ENCODE results near the gene IFT43.

Gene IFT43

DNA sequence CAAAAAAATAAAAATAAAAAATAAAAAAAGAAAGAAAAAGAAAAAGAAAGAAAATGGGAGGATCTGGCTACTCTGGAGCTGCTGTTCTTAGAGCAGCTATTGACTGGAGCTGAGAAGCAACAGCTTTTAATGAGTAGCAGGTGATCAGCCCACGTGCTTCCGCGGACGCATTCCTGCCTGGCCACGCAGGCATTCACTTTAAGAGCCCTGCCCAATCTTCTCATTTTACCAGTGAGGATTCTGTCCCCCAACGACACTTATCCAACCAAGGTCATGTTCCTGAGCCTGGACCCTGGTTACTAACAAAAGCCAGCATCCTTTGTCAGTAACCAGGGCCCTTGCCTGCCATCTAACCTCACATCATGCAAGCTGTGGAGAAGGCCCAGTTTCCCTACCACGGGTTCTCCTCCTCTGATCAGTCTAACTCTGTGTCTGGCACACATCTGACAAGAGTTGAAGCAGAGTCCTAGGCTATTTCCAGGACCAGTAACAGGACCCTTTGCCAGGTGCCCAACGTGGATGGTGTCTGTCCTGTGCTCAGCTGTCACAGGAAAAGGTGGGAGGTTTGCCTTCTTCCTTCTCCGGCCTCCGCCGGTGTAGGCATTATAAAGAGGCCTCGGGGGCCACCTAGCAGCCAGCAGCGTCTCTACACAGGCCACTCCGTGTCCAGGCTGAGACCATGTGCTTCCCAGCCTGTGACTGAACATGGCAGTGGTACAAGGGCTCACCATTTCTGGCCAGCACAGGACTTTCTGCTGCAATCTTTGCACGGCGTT lies 105.2 kb downstream of the IFT43 start:
- Mint-ChIP-seq H3K27ac (no peak overlapping the region), H3K36me3 (ENCODE audit: low read depth) (no peaks in the 10 kb centered on the region), H3K27me3 (no peaks in the 10 kb centered on the region), H3K9me3 (no peaks in the 10 kb centered on the region), H3K4me3 (no peak overlapping the region), H3K4me1 (ENCODE audit: low read depth) (no peaks in the 10 kb centered on the region)

- no peaks in the 10 kb centered on the region for H3K9me3 Mint-ChIP-seq
- no peaks in the 10 kb centered on the region for H3K27me3 Mint-ChIP-seq
- no peaks in the 10 kb centered on the region for H3K36me3 Mint-ChIP-seq (ENCODE audit: low read depth)
- H3K4me1 Mint-ChIP-seq (ENCODE audit: low read depth) = no peaks in the 10 kb centered on the region
- H3K4me3 Mint-ChIP-seq = no peak overlapping the region
- no peak overlapping the region for H3K27ac Mint-ChIP-seq
Measured at GRCh38 chr14:76093077-76093476, 107.5 kb downstream of the IFT43 start.

GRCh38 chr14:76096257-76096656 lies 110.7 kb downstream of the IFT43 start:
- Mint-ChIP-seq H3K27ac (no peak overlapping the region), H3K4me1 (ENCODE audit: low read depth) (no peaks in the 10 kb centered on the region), H3K9me3 (no peaks in the 10 kb centered on the region), H3K27me3 (peaks cover 2% of the 10 kb centered on the region), H3K36me3 (ENCODE audit: low read depth) (no peaks in the 10 kb centered on the region), H3K4me3 (no peak overlapping the region)

DNA sequence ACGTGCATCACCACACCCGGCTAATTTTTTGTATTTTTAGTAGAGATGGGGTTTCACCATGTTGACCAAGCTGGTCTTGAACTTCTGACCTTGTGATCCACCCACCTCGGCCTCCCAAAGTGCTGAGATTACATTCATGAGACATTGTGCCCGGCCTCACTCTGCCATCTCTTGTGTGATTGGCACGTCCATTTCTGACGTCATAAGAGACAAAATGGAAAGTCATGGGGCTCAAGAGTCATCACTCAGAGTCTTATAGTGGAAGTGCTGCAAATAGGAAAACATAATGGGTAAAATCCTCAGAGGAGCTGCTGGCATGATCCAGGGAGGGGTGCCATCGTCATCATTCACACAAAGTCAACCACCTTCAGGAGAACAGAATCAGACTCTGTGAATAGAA lies 112.0 kb downstream of the IFT43 start:
- H3K4me1 Mint-ChIP-seq (ENCODE audit: low read depth) = no peaks in the 10 kb centered on the region
- H3K27ac Mint-ChIP-seq = no peak overlapping the region
- peaks cover 9% of the 10 kb centered on the region for H3K27me3 Mint-ChIP-seq
- no peaks in the 10 kb centered on the region for H3K9me3 Mint-ChIP-seq
- no peak overlapping the region for H3K4me3 Mint-ChIP-seq
- H3K36me3 Mint-ChIP-seq (ENCODE audit: low read depth) = no peaks in the 10 kb centered on the region

- no peaks in the 10 kb centered on the region for H3K4me1 Mint-ChIP-seq (ENCODE audit: low read depth)
- H3K9me3 Mint-ChIP-seq = no peaks in the 10 kb centered on the region
- H3K36me3 Mint-ChIP-seq (ENCODE audit: low read depth) = no peaks in the 10 kb centered on the region
- peaks cover 9% of the 10 kb centered on the region for H3K27me3 Mint-ChIP-seq
- H3K27ac Mint-ChIP-seq = no peak overlapping the region
- no peak overlapping the region for H3K4me3 Mint-ChIP-seq
Measured at GRCh38 chr14:76098047-76098446, 112.5 kb downstream of the IFT43 start.

- no peak overlapping the region for H3K4me3 Mint-ChIP-seq
- no peaks in the 10 kb centered on the region for H3K36me3 Mint-ChIP-seq (ENCODE audit: low read depth)
- H3K27ac Mint-ChIP-seq = no peak overlapping the region
- no peaks in the 10 kb centered on the region for H3K4me1 Mint-ChIP-seq (ENCODE audit: low read depth)
- H3K27me3 Mint-ChIP-seq = peaks cover 9% of the 10 kb centered on the region
- no peaks in the 10 kb centered on the region for H3K9me3 Mint-ChIP-seq
Measured at GRCh38 chr14:76098916-76099675, 113.5 kb downstream of the IFT43 start.

DNA sequence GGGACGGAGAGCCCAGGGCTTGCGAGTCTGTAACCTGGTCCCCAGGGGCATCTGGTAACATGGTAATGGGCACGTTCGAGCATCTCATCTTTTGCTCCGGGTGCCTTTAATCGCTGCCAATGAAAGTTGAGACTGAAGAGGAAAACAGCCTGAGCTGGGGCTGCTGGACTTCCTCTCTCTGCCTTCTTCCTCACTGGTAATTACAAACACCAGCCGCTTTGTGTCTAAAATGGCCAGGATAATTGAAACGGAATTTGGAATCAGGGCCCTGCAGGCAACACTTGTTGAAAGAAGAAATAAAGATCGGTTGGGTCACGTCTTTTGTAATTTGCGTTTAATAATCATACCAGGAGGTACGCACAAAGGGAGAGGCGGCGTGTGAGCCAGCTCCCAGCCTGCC lies 114.7 kb downstream of the IFT43 start:
- peaks cover 9% of the 10 kb centered on the region for H3K27me3 Mint-ChIP-seq
- H3K9me3 Mint-ChIP-seq = no peaks in the 10 kb centered on the region
- no peaks in the 10 kb centered on the region for H3K4me1 Mint-ChIP-seq (ENCODE audit: low read depth)
- no peaks in the 10 kb centered on the region for H3K36me3 Mint-ChIP-seq (ENCODE audit: low read depth)
- H3K4me3 Mint-ChIP-seq = no peak overlapping the region
- no peak overlapping the region for H3K27ac Mint-ChIP-seq

DNA sequence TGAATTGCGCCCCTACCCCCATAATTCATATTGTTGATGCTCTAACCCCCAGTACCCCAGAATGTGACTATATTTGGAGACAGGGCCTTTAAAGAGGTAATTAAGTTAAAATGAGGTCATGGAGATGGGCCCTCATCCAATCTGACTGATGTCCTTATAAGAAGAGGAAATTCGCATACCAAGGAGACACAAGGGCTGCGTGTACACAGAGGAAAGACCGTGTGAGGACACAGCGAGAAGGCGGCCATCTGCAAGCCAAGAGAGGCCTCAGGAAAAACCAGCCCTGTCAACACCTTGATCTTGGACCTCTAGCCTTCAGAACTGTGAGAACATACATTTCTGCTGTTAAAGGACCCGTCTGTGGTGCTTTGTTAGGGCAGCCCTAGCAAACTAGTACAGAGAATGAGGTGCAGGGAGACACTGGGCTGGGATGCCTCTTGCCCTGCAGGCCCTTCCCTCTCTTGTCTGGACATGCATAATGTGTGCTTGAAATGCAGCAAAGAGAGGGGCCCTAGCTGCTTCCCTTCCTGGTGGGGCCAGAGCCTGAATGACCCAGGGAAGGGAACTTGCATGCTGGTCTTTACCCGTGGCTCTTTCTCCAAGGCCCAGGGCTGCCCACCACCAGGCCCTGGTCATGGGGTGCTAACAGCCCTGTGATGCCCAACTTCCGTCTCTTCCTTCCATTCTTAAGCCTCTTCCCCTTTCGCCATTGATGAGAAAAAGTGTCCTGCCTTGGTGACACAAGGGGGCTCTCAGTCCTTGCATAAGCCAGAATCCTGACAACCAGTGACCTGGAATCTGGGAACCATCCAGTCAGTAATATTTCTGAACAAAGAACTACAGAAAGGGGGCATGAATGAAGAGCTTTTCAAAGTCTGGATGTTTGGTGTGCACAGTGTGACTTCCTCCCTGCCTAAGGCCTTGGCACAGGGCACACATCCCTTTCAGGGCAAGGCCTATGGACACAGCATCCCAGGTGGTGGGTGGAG lies 116.1 kb downstream of the IFT43 start:
- peaks cover 9% of the 10 kb centered on the region for H3K27me3 Mint-ChIP-seq
- H3K27ac Mint-ChIP-seq = no peak overlapping the region
- H3K4me3 Mint-ChIP-seq = no peak overlapping the region
- H3K4me1 Mint-ChIP-seq (ENCODE audit: low read depth) = no peaks in the 10 kb centered on the region
- no peaks in the 10 kb centered on the region for H3K36me3 Mint-ChIP-seq (ENCODE audit: low read depth)
- H3K9me3 Mint-ChIP-seq = no peaks in the 10 kb centered on the region

DNA sequence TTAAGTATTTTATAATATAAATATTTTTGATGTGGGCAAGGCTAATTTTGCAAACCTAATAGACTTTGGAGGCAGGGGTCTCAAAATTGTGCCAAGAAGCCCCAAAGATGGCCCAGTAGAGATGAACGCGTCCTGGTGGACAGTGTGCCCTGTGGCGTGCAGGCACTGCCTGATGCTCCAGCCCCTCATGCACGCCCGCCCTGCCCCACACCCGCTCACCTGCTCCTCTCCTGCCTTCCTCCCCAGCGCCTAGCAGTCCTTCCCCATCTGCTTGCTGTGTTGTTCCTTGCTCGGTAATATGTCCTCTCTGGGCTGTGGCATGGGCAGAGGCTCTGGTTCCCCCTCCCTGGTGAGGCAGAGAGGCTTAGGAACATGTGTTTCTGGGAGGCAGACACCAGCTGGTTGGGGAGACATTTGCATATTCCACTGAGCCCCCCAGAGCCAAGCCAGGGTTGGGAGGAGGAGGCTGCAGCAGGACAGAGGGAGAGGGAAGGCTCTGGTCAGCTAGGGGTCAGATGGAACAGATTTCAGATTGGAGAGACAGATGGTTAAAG lies 119.3 kb downstream of the IFT43 start:
- Mint-ChIP-seq H3K27ac (no peak overlapping the region), H3K4me1 (ENCODE audit: low read depth) (no peaks in the 10 kb centered on the region), H3K9me3 (no peaks in the 10 kb centered on the region), H3K27me3 (peaks cover 9% of the 10 kb centered on the region), H3K4me3 (no peak overlapping the region), H3K36me3 (ENCODE audit: low read depth) (no peaks in the 10 kb centered on the region)

- Mint-ChIP-seq H3K4me1 (ENCODE audit: low read depth) (no peaks in the 10 kb centered on the region), H3K9me3 (no peaks in the 10 kb centered on the region), H3K27ac (no peak overlapping the region), H3K36me3 (ENCODE audit: low read depth) (no peaks in the 10 kb centered on the region), H3K27me3 (peaks cover 8% of the 10 kb centered on the region), H3K4me3 (no peak overlapping the region)
Measured at GRCh38 chr14:76106188-76106587, 120.6 kb downstream of the IFT43 start.

DNA sequence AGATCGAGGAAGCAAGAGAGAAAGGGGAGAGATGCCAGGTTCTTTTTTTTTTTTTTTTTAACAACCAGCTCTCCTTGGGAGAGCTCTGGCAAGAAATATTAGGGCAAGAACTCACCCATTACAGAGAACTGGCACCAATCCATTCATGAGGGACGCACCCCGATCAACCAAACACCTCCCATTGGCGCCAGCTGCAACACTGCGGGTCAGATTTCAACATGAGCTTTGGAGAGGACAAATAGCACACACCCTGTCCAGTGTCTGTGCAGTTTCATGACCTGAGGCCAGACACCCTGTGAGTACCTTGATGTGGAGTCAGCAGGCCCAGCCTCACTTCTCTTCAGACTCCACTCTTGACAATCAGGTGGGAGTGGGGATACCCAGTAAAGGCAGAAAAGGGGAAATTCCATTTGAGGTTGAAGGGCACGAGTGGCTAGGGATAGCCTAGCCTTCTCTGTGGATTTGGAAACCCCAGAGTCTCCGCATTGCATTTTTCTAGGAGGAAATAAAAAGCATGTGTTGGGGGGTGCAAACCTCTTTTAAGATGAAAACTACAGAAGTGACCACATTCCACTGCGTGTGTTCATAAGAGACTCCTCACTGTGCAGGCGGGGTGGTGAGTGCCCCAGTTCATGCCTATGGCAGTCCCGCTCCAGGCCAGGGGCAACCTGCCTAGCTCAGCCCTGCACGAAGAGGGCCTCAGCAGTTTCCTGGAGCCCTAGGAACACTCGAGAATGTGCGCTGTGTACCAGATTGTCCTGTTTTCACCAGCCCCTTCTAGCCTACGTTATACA lies 123.7 kb downstream of the IFT43 start:
- Mint-ChIP-seq H3K4me1 (ENCODE audit: low read depth) (no peaks in the 10 kb centered on the region), H3K4me3 (no peak overlapping the region), H3K27me3 (peaks cover 5% of the 10 kb centered on the region), H3K9me3 (no peaks in the 10 kb centered on the region), H3K36me3 (ENCODE audit: low read depth) (no peaks in the 10 kb centered on the region), H3K27ac (no peak overlapping the region)

DNA sequence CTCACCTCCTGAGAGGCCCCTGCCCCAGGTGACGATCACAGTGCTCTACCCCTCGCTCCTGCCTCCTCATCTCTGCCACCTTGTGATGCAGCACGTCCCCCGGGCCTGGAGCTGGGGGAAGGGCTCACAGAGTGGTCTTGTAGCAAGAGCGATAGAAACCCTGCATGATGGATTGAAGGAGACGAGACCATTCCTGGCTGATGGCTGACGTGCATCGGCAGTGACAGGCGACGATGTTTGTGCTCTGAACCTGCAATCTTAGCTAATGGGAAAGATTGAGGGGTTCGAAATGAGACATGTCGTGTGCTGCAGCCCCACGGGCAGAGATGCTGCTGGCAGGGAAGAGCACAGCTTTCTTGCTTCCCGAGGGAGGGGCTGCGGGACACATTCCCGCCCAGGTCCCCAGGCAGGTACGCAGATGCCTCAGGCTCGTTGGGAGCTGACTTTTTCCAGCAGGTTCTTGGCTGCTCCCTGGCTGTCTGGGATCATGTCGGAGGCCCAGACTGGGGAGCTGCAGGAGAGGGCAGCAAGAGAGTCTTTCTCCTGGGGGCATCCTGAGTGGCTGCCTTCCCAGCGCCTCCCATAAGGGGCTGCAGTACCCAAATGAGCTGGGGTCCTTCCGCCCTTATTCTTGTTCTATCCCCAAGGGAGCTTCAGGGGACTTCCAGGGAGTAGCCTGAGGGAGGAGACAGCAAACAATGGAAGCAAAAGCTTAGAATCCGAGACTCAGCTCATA lies 127.5 kb downstream of the IFT43 start:
- Mint-ChIP-seq H3K4me3 (no peak overlapping the region), H3K4me1 (ENCODE audit: low read depth) (no peaks in the 10 kb centered on the region), H3K27me3 (peaks cover 13% of the 10 kb centered on the region), H3K27ac (no peak overlapping the region), H3K9me3 (no peaks in the 10 kb centered on the region), H3K36me3 (ENCODE audit: low read depth) (no peaks in the 10 kb centered on the region)

- no peaks in the 10 kb centered on the region for H3K4me1 Mint-ChIP-seq (ENCODE audit: low read depth)
Measured at GRCh38 chr14:76113691-76114090, 128.1 kb downstream of the IFT43 start.

More at GRCh38 chr14:76113691-76114090, 128.1 kb downstream of the IFT43 start:
- H3K4me3 Mint-ChIP-seq = no peak overlapping the region
- no peaks in the 10 kb centered on the region for H3K36me3 Mint-ChIP-seq (ENCODE audit: low read depth)
- H3K9me3 Mint-ChIP-seq = no peaks in the 10 kb centered on the region
- peaks cover 13% of the 10 kb centered on the region for H3K27me3 Mint-ChIP-seq
- H3K27ac Mint-ChIP-seq = no peak overlapping the region
